ENCODE results near the gene FBXL19. TPM values are rescaled to one million over a fixed set of nuclear protein-coding genes. Genes with fewer than 3 reads are reported as not detected.

Gene FBXL19
- total and polyA plus RNA-seq, 2 of the 13 experiments (the other 11 are each of a cell fraction or from before 2014, with no cell fraction given) = 6.0 to 13.7 TPM

GRCh38 chr16:30996324-30996984 lies 73.1 kb downstream of the FBXL19 start (continued):
- TF ChIP-seq EP300 (IDR thresholded peaks at IDR 0.05; ENCODE audit: low read depth in 2 of 2, low read length in 2 of 2) (peak; percentile 41 to 81; a peak in 2 of 4 replicates), EP300 (CRISPR knock-in tag; IDR thresholded peaks at IDR 0.05; ENCODE audit: borderline replicate concordance) (no peak), ZNF337 (CRISPR knock-in tag; IDR thresholded peaks at IDR 0.05; ENCODE audit: borderline replicate concordance, low read depth) (no peak), NR2F6 (IDR thresholded peaks at IDR 0.05) (no peak; the same call in 1 of the 2 replicates), NR2F6 (CRISPR knock-in tag; IDR thresholded peaks at IDR 0.05) (peak; percentile 48; the same call in 1 of the 2 replicates), ZNF883 (CRISPR knock-in tag; IDR thresholded peaks at IDR 0.05; ENCODE audit: not compliant biosample characterization) (peak; percentile 22), RBFOX2 (IDR thresholded peaks at IDR 0.05; ENCODE audit: low read depth, low read length) (peak; percentile 57; the same call in 1 of the 2 replicates), MXI1 (IDR thresholded peaks at IDR 0.05; ENCODE audit: borderline replicate concordance, low read depth, low read length) (peak; percentile 18; the same call in 1 of the 3 replicates), CSRNP1 (CRISPR knock-in tag; IDR thresholded peaks at IDR 0.05) (peak; percentile 25; the same call in 1 of the 2 replicates), BCLAF1 (IDR thresholded peaks at IDR 0.05) (no peak), CHD2 (IDR thresholded peaks at IDR 0.05; ENCODE audit: low read depth, low read length) (no peak), ZBTB1 (CRISPR knock-in tag; IDR thresholded peaks at IDR 0.05; ENCODE audit: borderline replicate concordance) (no peak), HNF1B (CRISPR knock-in tag; IDR thresholded peaks at IDR 0.05) (peak; percentile 57; the same call in 1 of the 2 replicates), DRAP1 (CRISPR knock-in tag; IDR thresholded peaks at IDR 0.05) (peak; percentile 46; the same call in 1 of the 2 replicates), KMT2A (CRISPR knock-in tag; IDR thresholded peaks at IDR 0.05) (no peak), ZNF549 (CRISPR knock-in tag; IDR thresholded peaks at IDR 0.05) (peak; percentile 69; the same call in 1 of the 2 replicates), ZNF776 (CRISPR knock-in tag; IDR thresholded peaks at IDR 0.05) (no peak), ZNF652 (CRISPR knock-in tag; IDR thresholded peaks at IDR 0.05; ENCODE audit: borderline replicate concordance, low read depth) (peak; percentile 24; the same call in 1 of the 2 replicates), ATF1 (CRISPR knock-in tag; IDR thresholded peaks at IDR 0.05) (peak; percentile 76; the same call in 1 of the 2 replicates), ZNF567 (CRISPR knock-in tag; IDR thresholded peaks at IDR 0.05; ENCODE audit: borderline replicate concordance) (no peak)

All from HepG2 (cell line).